Kidney (tissue), 14 donors: Measurements from ENCODE around the gene ADGRA1. TPM values are rescaled to one million over a fixed set of nuclear protein-coding genes. Genes with fewer than 3 reads are reported as not detected.

Experiments used
- DNase-seq, 5 donors: peaks; one replicate each; pipeline ENCODE4 v3.0.0-alpha.2; 2013 to 2020
- FAIRE-seq: peaks from 2 replicates; lab custom pipeline; 2012; peaks lifted over from hg19 to GRCh38; lab: Jason Lieb, UNC
- H3K27ac ChIP-seq, 2 donors: one replicate each; pipeline ENCODE4 v1.7.0; 2013; ENCODE audit warnings: low read depth in 2 of 2, low read length in 2 of 2, inconsistent platforms in 1 of 2
- H3K27me3 ChIP-seq: one replicate; pipeline ENCODE4 v1.7.1; 2013; ENCODE audit warnings: low read length, inconsistent platforms; ENCODE audit not compliant: control insufficient read depth, insufficient read depth
- H3K36me3 ChIP-seq, 3 donors: one replicate each; pipeline versions ENCODE4 v1.7.0 to v1.7.1; 2013; ENCODE audit warnings: low read length in 3 of 3, control low read depth in 1 of 3, inconsistent platforms in 1 of 3; ENCODE audit not compliant: insufficient read depth in 3 of 3, control insufficient read depth in 2 of 3
- H3K4me1 ChIP-seq, 3 donors: one replicate each; pipeline versions ENCODE4 v1.7.0 to v1.7.1; 2013; ENCODE audit warnings: low read length in 3 of 3, inconsistent platforms in 1 of 3, low read depth in 1 of 3; ENCODE audit not compliant: control insufficient read depth in 2 of 3, insufficient read depth in 2 of 3
- H3K4me3 ChIP-seq, 3 donors: one replicate each; pipeline versions ENCODE4 v1.7.0 to v1.8.1; 2013; ENCODE audit warnings: low read length in 3 of 3, control low read depth in 1 of 3, inconsistent platforms in 1 of 3
- H3K9ac ChIP-seq, 3 donors: one replicate each; pipeline versions ENCODE4 v1.7.0 to v1.7.1; 2013; ENCODE audit warnings: low read length in 3 of 3, control low read depth in 1 of 3, inconsistent platforms in 1 of 3
- H3K9me3 ChIP-seq, 3 donors: one replicate each; pipeline versions ENCODE4 v1.7.0 to v1.7.1; 2013; ENCODE audit warnings: low read length in 3 of 3, control low read depth in 1 of 3, inconsistent platforms in 1 of 3; ENCODE audit not compliant: control insufficient read depth in 2 of 3, insufficient read depth in 1 of 3
- intact Hi-C: fragments of 100-400 bp; cut with DNase I; formaldehyde crosslinking; loops from one replicate; pipeline ENCODE4 v1.11.1; 2022
- polyA plus RNA-seq: library from polyadenylated mRNA; stranded (reverse); fragments of 350-450 nt; fragmentation: Illumina TruSeq; extraction: RNeasy Lipid Tissue Mini Kit (QIAGEN cat#74804); gene quantifications from one replicate; pipeline ENCODE4 v1.2.3, GENCODE V29; 2014; ENCODE audit warnings: low read depth, low replicate concordance; ENCODE audit not compliant: insufficient read depth
- total RNA-seq: library from RNA; stranded (reverse); fragmentation: NEBNext Ultra II Directional; extraction: Animal tissue kit (Norgen Biotek cat#: 25700); gene quantifications from one replicate; pipeline ENCODE4 v1.2.1, GENCODE V29; 2021
- TF ChIP-seq, protein P1 (sequence below): IDR thresholded peaks from 3 replicates; pipeline ENCODE4 v1.5.1; 2012; ENCODE audit warnings: mild to moderate bottlenecking, moderate library complexity, borderline replicate concordance; ENCODE audit not compliant: insufficient read depth; ENCODE audit errors: extremely low read depth
- donor health status: control.
- donor health status: control.
- donor health status: control.
- donor health status: control.
- donor health status: control.
- donor health status: DM: yes; HTN: yes; CAD: no.
- donor health status: Normal renal cell carcinoma (clear cell type).

Gene ADGRA1
- total and polyA plus RNA-seq, 2 donors from 2014 or later, result 0.91 to 1.1 TPM

DNA sequence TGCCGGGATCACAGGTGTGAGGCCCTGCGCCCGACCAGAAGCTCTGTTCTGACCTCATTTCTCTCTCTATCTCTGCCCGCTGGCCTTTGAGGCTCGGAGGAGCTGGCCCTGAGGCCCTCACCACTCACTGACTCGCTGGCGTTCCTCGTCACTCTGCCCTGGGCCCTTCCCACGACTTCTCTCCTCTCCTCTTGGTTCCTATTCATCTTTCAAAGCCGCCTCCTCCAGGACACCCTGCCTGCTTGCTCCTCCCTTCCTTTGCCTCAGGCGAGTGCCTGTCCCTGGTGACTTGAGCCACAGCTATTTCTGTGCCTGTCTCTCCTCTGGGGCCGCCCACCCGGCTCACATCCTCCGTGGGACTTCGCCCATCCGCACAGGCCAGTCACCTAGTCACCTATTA, 17.3 kb upstream of the ADGRA1 start:
- no peaks in the 10 kb centered on the region for H3K9me3 ChIP-seq
- H3K36me3 ChIP-seq, result no peaks in the 10 kb centered on the region
- FAIRE-seq, result no peak
- H3K4me3 ChIP-seq, result no peak overlapping the region
- intact Hi-C loops, result no loop called here
- no peak overlapping the region for H3K27ac ChIP-seq
- no peaks in the 10 kb centered on the region for H3K4me1 ChIP-seq
- TF ChIP-seq, protein P1, sequence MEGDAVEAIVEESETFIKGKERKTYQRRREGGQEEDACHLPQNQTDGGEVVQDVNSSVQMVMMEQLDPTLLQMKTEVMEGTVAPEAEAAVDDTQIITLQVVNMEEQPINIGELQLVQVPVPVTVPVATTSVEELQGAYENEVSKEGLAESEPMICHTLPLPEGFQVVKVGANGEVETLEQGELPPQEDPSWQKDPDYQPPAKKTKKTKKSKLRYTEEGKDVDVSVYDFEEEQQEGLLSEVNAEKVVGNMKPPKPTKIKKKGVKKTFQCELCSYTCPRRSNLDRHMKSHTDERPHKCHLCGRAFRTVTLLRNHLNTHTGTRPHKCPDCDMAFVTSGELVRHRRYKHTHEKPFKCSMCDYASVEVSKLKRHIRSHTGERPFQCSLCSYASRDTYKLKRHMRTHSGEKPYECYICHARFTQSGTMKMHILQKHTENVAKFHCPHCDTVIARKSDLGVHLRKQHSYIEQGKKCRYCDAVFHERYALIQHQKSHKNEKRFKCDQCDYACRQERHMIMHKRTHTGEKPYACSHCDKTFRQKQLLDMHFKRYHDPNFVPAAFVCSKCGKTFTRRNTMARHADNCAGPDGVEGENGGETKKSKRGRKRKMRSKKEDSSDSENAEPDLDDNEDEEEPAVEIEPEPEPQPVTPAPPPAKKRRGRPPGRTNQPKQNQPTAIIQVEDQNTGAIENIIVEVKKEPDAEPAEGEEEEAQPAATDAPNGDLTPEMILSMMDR, result no peak
- no peaks in the 10 kb centered on the region for H3K27me3 ChIP-seq
- no peak overlapping the region for H3K9ac ChIP-seq
- DNase-seq, result no peak

DNA sequence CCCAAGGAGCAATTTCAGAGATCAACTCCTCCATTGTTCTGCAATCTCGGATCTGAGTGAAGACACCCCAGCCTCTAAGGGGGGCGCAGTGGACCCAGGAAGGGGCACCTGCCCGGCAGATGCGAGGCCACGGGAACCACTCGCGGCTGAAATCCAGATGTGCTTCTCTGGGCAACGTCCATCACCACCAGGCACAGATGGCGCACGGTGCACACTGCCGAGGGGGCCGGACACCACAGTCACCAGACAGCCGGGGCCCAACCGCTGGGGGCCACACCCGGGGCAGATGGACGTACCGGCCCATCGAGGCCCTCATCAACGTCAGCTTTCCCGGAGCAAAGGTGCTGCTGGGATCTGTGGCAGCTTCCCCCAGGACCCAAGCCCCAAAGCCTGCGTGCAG, 16.9 kb upstream of the ADGRA1 start:
- FAIRE-seq (no peak), DNase-seq (no peak)
- H3K27ac ChIP-seq, result no peak overlapping the region
- no peaks in the 10 kb centered on the region for H3K36me3 ChIP-seq
- TF ChIP-seq, protein P1, result no peak
- H3K9ac ChIP-seq, result no peak overlapping the region
- H3K4me1 ChIP-seq, result no peaks in the 10 kb centered on the region
- intact Hi-C loops, result no loop called here
- H3K27me3 ChIP-seq, result no peaks in the 10 kb centered on the region
- no peak overlapping the region for H3K4me3 ChIP-seq
- H3K9me3 ChIP-seq, result no peaks in the 10 kb centered on the region

- DNase-seq (no peak), FAIRE-seq (no peak)
- no peaks in the 10 kb centered on the region for H3K9me3 ChIP-seq
- no peak overlapping the region for H3K4me3 ChIP-seq
- H3K27ac ChIP-seq, result no peak overlapping the region
- TF ChIP-seq, protein P1, result no peak
- H3K4me1 ChIP-seq, result no peaks in the 10 kb centered on the region
- H3K36me3 ChIP-seq, result no peaks in the 10 kb centered on the region
- H3K27me3 ChIP-seq, result no peaks in the 10 kb centered on the region
- H3K9ac ChIP-seq, result no peak overlapping the region
- intact Hi-C loops, result no loop called here
These were observed 16.0 kb upstream of the ADGRA1 start for GRCh38 chr10:133071733-133072132.

DNA sequence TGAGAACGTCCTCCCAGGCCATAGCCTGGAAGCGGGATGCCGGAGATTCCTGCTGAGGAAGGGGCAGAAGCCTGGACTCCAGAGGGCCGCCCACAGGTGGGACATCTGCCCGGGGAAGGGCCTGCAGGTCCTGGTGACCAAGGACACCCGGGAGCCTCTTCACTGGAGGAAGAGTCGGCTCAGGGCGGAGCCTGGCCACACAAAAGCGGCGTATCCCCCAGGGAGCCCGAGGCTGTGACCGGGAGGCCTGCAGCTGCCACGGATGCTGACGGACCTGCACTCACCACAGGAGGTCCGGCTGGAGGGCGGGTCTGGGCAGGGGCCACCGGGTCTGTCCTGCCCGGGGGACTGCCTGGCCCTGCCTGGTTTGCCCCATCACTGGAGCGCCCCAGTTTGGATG, 15.5 kb upstream of the ADGRA1 start:
- Histone ChIP-seq H3K9me3 (no peaks in the 10 kb centered on the region), H3K27me3 (no peaks in the 10 kb centered on the region), H3K4me3 (no peak overlapping the region), H3K4me1 (no peaks in the 10 kb centered on the region), H3K27ac (no peak overlapping the region), H3K36me3 (no peaks in the 10 kb centered on the region), H3K9ac (no peak overlapping the region)
- TF ChIP-seq, protein P1, result no peak
- intact Hi-C loops, result no loop called here
- FAIRE-seq (no peak), DNase-seq (no peak)
